ENCODE measurements around the gene MUCL3.
"Not testable (repeated sequence)": the region's sequence is repeated elsewhere in the genome, so short reads cannot be mapped to it uniquely, and the experiment has no call there.

Gene MUCL3

DNA sequence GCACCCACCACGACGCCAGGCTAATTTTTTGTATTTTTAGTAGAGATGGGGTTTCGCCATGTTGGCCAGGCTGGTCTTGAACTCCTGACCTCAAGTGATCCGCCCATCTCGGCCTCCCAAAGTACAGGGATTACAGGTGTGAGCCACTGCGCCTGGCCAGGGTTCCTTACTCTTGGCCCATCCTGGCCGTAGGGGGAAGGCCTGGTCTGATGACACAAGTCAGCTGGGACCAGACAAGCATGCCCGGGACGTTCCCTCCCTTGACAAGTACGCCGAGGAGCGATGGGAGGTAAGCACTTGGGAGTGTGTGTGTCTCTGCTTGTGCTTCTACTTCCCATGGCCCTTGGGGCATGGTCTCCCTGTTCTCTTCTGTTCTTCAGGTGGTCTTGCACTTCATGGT is 30.3 kb upstream of the MUCL3 start:
- H3K4me1 ChIP-seq (ENCODE audit: control insufficient read depth in 1 of 2, insufficient read depth in 2 of 2, low read length in 2 of 2) = peaks cover 27 to 34% of the 10 kb centered on the region in 2 donors
- H3K36me3 ChIP-seq (ENCODE audit: control insufficient read depth in 1 of 2, insufficient read depth in 2 of 2, low read length in 2 of 2) = peaks cover 4 to 25% of the 10 kb centered on the region in 2 donors
- not testable (repeated sequence) for H3K9me3 ChIP-seq (ENCODE audit: control insufficient read depth in 1 of 2, low read length in 2 of 2); H3K9ac ChIP-seq (ENCODE audit: low read depth in 1 of 2, low read length in 2 of 2); H3K27me3 ChIP-seq (ENCODE audit: control insufficient read depth in 1 of 2, insufficient read depth in 2 of 2, low read length in 2 of 2); H3K27ac ChIP-seq (ENCODE audit: low read depth, low read length); H3K4me3 ChIP-seq (ENCODE audit: low read depth in 1 of 2, low read length in 2 of 2)

DNA sequence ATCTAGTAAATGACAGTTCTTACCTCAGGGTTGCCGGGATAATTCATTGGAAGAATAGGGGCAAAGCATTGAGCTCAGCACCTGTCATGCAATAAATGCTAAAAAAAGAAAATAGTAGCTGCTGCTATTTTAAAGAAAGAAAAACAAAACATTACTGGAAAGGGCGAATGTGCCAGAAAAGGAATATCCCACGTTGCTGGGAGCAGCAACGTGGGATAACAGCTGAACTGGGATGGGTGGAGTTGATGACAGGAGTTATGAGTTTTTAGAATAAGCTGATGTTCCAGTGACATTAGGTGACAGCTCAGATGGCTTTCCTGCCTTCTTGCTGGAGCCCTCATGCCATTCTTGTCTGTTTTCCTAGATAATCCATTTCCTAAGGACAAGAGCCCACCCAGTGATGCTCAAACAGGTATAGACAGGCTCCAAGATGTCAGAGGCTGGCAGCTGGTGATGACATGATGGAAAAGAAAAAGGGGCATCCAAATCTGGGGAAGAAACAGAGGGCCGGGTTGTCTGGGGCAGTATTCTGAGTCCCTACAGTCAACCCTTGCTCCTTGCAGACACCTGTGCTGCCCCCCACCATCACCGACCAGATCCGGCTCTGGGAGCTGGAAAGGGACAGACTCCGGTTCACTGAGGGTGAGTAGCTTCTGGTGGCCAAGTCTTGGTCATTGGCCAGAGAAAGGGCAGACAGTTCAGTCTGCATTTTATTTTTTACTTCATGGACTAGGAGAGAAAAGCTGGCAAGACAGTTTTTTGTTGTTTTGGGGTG is 27.8 kb upstream of the MUCL3 start:
- peak overlapping the region; percentile 75 to 79 for H3K9ac ChIP-seq (ENCODE audit: low read depth in 1 of 2, low read length in 2 of 2)
- peak overlapping the region in 1 of 2 donors; percentile 92 for H3K4me3 ChIP-seq (ENCODE audit: low read depth in 1 of 2, low read length in 2 of 2)
- no peak overlapping the region for H3K27ac ChIP-seq (ENCODE audit: low read depth, low read length)
- H3K27me3 ChIP-seq (ENCODE audit: control insufficient read depth in 1 of 2, insufficient read depth in 2 of 2, low read length in 2 of 2) = no peaks in the 10 kb centered on the region
- H3K9me3 ChIP-seq (ENCODE audit: control insufficient read depth in 1 of 2, low read length in 2 of 2) = no peaks in the 10 kb centered on the region
- peaks cover 4 to 40% of the 10 kb centered on the region in 2 donors for H3K36me3 ChIP-seq (ENCODE audit: control insufficient read depth in 1 of 2, insufficient read depth in 2 of 2, low read length in 2 of 2)
- H3K4me1 ChIP-seq (ENCODE audit: control insufficient read depth in 1 of 2, insufficient read depth in 2 of 2, low read length in 2 of 2) = peaks cover 32 to 44% of the 10 kb centered on the region in 2 donors

DNA sequence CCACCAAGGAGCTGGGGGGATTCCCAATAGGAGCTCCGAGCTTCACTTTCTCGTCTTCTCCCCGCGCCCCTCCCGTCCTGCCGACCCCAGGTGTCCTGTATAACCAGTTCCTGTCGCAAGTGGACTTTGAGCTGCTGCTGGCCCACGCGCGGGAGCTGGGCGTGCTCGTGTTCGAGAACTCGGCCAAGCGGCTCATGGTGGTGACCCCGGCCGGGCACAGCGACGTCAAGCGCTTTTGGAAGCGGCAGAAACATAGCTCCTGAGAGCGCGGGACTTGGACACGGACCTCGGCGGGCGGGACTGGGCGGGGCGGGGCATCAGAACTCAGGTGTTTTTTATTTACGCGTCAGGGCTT is 27.1 kb upstream of the MUCL3 start:
- H3K36me3 ChIP-seq (ENCODE audit: control insufficient read depth in 1 of 2, insufficient read depth in 2 of 2, low read length in 2 of 2) = peaks cover 9 to 43% of the 10 kb centered on the region in 2 donors
- H3K4me1 ChIP-seq (ENCODE audit: control insufficient read depth in 1 of 2, insufficient read depth in 2 of 2, low read length in 2 of 2) = peaks cover 29 to 38% of the 10 kb centered on the region in 2 donors
- H3K9ac ChIP-seq (ENCODE audit: low read depth in 1 of 2, low read length in 2 of 2) = peak overlapping the region; percentile 75 to 79

GRCh38 chr6:30914076-30914853 is 26.5 kb upstream of the MUCL3 start, which contains the start of gene VARS2:
Gene VARS2, plus strand, starts transcription at chr6:30914238. Its CDS starts 599 bp downstream, at chr6:30914837.
- peak within 1 kb of the TSS; percentile 82 for H3K27ac ChIP-seq (ENCODE audit: low read depth, low read length)
- peaks cover 9 to 47% of the 10 kb centered on the region in 2 donors for H3K36me3 ChIP-seq (ENCODE audit: control insufficient read depth in 1 of 2, insufficient read depth in 2 of 2, low read length in 2 of 2)
- no peaks in the 10 kb centered on the region for H3K9me3 ChIP-seq (ENCODE audit: control insufficient read depth in 1 of 2, low read length in 2 of 2)
- H3K4me3 ChIP-seq (ENCODE audit: low read depth in 1 of 2, low read length in 2 of 2) = peak within 1 kb of the TSS; percentile 88 to 92
- H3K9ac ChIP-seq (ENCODE audit: low read depth in 1 of 2, low read length in 2 of 2) = peak within 1 kb of the TSS; percentile 76 to 81
- H3K4me1 ChIP-seq (ENCODE audit: control insufficient read depth in 1 of 2, insufficient read depth in 2 of 2, low read length in 2 of 2) = peaks cover 23 to 33% of the 10 kb centered on the region in 2 donors
- H3K27me3 ChIP-seq (ENCODE audit: control insufficient read depth in 1 of 2, insufficient read depth in 2 of 2, low read length in 2 of 2) = no peaks in the 10 kb centered on the region

More for the DNA sequence above, 27.1 kb upstream of the MUCL3 start:
- Histone ChIP-seq H3K27me3 (ENCODE audit: control insufficient read depth in 1 of 2, insufficient read depth in 2 of 2, low read length in 2 of 2) (no peaks in the 10 kb centered on the region), H3K4me3 (ENCODE audit: low read depth in 1 of 2, low read length in 2 of 2) (peak overlapping the region; percentile 88 to 92), H3K9me3 (ENCODE audit: control insufficient read depth in 1 of 2, low read length in 2 of 2) (no peaks in the 10 kb centered on the region), H3K27ac (ENCODE audit: low read depth, low read length) (peak overlapping the region; percentile 82)

- peak overlapping the region; percentile 76 to 81 for H3K9ac ChIP-seq (ENCODE audit: low read depth in 1 of 2, low read length in 2 of 2)
- H3K9me3 ChIP-seq (ENCODE audit: control insufficient read depth in 1 of 2, low read length in 2 of 2) = no peaks in the 10 kb centered on the region
- H3K4me3 ChIP-seq (ENCODE audit: low read depth in 1 of 2, low read length in 2 of 2) = peak overlapping the region; percentile 88 to 92
- peak overlapping the region; percentile 82 for H3K27ac ChIP-seq (ENCODE audit: low read depth, low read length)
- H3K36me3 ChIP-seq (ENCODE audit: control insufficient read depth in 1 of 2, insufficient read depth in 2 of 2, low read length in 2 of 2) = peaks cover 15 to 50% of the 10 kb centered on the region in 2 donors
- H3K4me1 ChIP-seq (ENCODE audit: control insufficient read depth in 1 of 2, insufficient read depth in 2 of 2, low read length in 2 of 2) = peaks cover 22 to 31% of the 10 kb centered on the region in 2 donors
- no peaks in the 10 kb centered on the region for H3K27me3 ChIP-seq (ENCODE audit: control insufficient read depth in 1 of 2, insufficient read depth in 2 of 2, low read length in 2 of 2)
Observed at GRCh38 chr6:30914854-30915590, 25.8 kb upstream of the MUCL3 start.

GRCh38 chr6:30915591-30915946 is 25.2 kb upstream of the MUCL3 start:
- no peaks in the 10 kb centered on the region for H3K27me3 ChIP-seq (ENCODE audit: control insufficient read depth in 1 of 2, insufficient read depth in 2 of 2, low read length in 2 of 2)
- H3K9me3 ChIP-seq (ENCODE audit: control insufficient read depth in 1 of 2, low read length in 2 of 2) = no peaks in the 10 kb centered on the region
- H3K4me1 ChIP-seq (ENCODE audit: control insufficient read depth in 1 of 2, insufficient read depth in 2 of 2, low read length in 2 of 2) = peaks cover 22 to 31% of the 10 kb centered on the region in 2 donors
- H3K9ac ChIP-seq (ENCODE audit: low read depth in 1 of 2, low read length in 2 of 2) = peak overlapping the region; percentile 76 to 81
- H3K27ac ChIP-seq (ENCODE audit: low read depth, low read length) = no peak overlapping the region
- peak overlapping the region in 1 of 2 donors; percentile 92 for H3K4me3 ChIP-seq (ENCODE audit: low read depth in 1 of 2, low read length in 2 of 2)
- peaks cover 19 to 51% of the 10 kb centered on the region in 2 donors for H3K36me3 ChIP-seq (ENCODE audit: control insufficient read depth in 1 of 2, insufficient read depth in 2 of 2, low read length in 2 of 2)

- no peaks in the 10 kb centered on the region for H3K9me3 ChIP-seq (ENCODE audit: control insufficient read depth in 1 of 2, low read length in 2 of 2)
- H3K27ac ChIP-seq (ENCODE audit: low read depth, low read length) = no peak overlapping the region
- no peak overlapping the region for H3K4me3 ChIP-seq (ENCODE audit: low read depth in 1 of 2, low read length in 2 of 2)
- H3K36me3 ChIP-seq (ENCODE audit: control insufficient read depth in 1 of 2, insufficient read depth in 2 of 2, low read length in 2 of 2) = peaks cover 31 to 52% of the 10 kb centered on the region in 2 donors
- H3K4me1 ChIP-seq (ENCODE audit: control insufficient read depth in 1 of 2, insufficient read depth in 2 of 2, low read length in 2 of 2) = peaks cover 22 to 31% of the 10 kb centered on the region in 2 donors
- H3K27me3 ChIP-seq (ENCODE audit: control insufficient read depth in 1 of 2, insufficient read depth in 2 of 2, low read length in 2 of 2) = no peaks in the 10 kb centered on the region
- H3K9ac ChIP-seq (ENCODE audit: low read depth in 1 of 2, low read length in 2 of 2) = no peak overlapping the region
Observed at GRCh38 chr6:30917041-30917440, 23.7 kb upstream of the MUCL3 start.

DNA sequence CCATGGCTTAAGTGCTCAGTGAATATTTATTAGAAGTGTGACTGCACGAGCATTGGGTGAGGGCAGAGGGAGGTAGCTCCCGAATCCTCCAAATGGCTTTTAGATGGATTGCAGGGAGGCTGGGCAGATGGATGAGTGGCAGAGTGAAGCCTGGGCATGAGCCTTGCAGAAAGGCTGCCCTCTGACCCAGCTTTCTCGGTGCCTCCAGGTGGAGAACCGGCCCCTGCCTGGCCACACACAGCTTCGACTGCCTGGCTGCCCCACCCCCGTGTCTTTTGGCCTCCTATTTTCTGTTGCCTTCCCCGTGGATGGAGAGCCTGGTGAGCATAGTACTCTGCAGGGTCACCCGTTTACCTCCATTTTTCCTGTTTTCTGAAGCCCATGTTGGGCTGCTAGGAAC is 23.3 kb upstream of the MUCL3 start:
- Histone ChIP-seq H3K27me3 (ENCODE audit: control insufficient read depth in 1 of 2, insufficient read depth in 2 of 2, low read length in 2 of 2) (no peaks in the 10 kb centered on the region), H3K36me3 (ENCODE audit: control insufficient read depth in 1 of 2, insufficient read depth in 2 of 2, low read length in 2 of 2) (peaks cover 33 to 54% of the 10 kb centered on the region in 2 donors), H3K9ac (ENCODE audit: low read depth in 1 of 2, low read length in 2 of 2) (no peak overlapping the region), H3K27ac (ENCODE audit: low read depth, low read length) (no peak overlapping the region), H3K4me1 (ENCODE audit: control insufficient read depth in 1 of 2, insufficient read depth in 2 of 2, low read length in 2 of 2) (peaks cover 22 to 31% of the 10 kb centered on the region in 2 donors), H3K4me3 (ENCODE audit: low read depth in 1 of 2, low read length in 2 of 2) (no peak overlapping the region), H3K9me3 (ENCODE audit: control insufficient read depth in 1 of 2, low read length in 2 of 2) (no peaks in the 10 kb centered on the region)

GRCh38 chr6:30918670-30919069 is 22.1 kb upstream of the MUCL3 start:
- H3K9me3 ChIP-seq (ENCODE audit: control insufficient read depth in 1 of 2, low read length in 2 of 2) = no peaks in the 10 kb centered on the region
- no peak overlapping the region for H3K27ac ChIP-seq (ENCODE audit: low read depth, low read length)
- no peak overlapping the region for H3K9ac ChIP-seq (ENCODE audit: low read depth in 1 of 2, low read length in 2 of 2)
- H3K4me3 ChIP-seq (ENCODE audit: low read depth in 1 of 2, low read length in 2 of 2) = no peak overlapping the region
- H3K36me3 ChIP-seq (ENCODE audit: control insufficient read depth in 1 of 2, insufficient read depth in 2 of 2, low read length in 2 of 2) = peaks cover 43 to 63% of the 10 kb centered on the region in 2 donors
- no peaks in the 10 kb centered on the region for H3K27me3 ChIP-seq (ENCODE audit: control insufficient read depth in 1 of 2, insufficient read depth in 2 of 2, low read length in 2 of 2)
- H3K4me1 ChIP-seq (ENCODE audit: control insufficient read depth in 1 of 2, insufficient read depth in 2 of 2, low read length in 2 of 2) = peaks cover 15 to 25% of the 10 kb centered on the region in 2 donors
